Activated naive CD8-positive, alpha-beta T cell treated with anti-CD3 and anti-CD28 coated beads for 36 hours (primary cell): ENCODE results near the gene SPDYE18. TPM values are rescaled to one million over a fixed set of nuclear protein-coding genes. Genes with fewer than 3 reads are reported as not detected.
"Not testable (repeated sequence)": the region's sequence is repeated elsewhere in the genome, so short reads cannot be mapped to it uniquely, and the experiment has no call there.

Source experiments
- DNase-seq: peaks from one replicate; pipeline ENCODE4 v3.0.0; 2021
- H3K27ac Mint-ChIP-seq: one replicate; pipeline ENCODE4 v1.8.0; 2022; ENCODE audit warnings: mild to moderate bottlenecking, moderate library complexity, mixed read lengths
- H3K27me3 Mint-ChIP-seq: one replicate; pipeline ENCODE4 v1.8.0; 2022; ENCODE audit warnings: mild to moderate bottlenecking, mixed read lengths
- H3K36me3 Mint-ChIP-seq: one replicate; pipeline ENCODE4 v1.8.0; 2021; ENCODE audit warnings: mild to moderate bottlenecking, mixed read lengths
- H3K4me1 Mint-ChIP-seq: one replicate; pipeline ENCODE4 v1.8.0; 2021; ENCODE audit warnings: mixed read lengths
- H3K4me3 Mint-ChIP-seq: one replicate; pipeline ENCODE4 v1.8.0; 2022; ENCODE audit warnings: mild to moderate bottlenecking, moderate library complexity, mixed read lengths
- H3K9me3 Mint-ChIP-seq: one replicate; pipeline ENCODE4 v1.8.0; 2022; ENCODE audit warnings: mixed read lengths
- total RNA-seq, 2 experiments: library from RNA; stranded (reverse); gene quantifications; one replicate each; pipeline ENCODE4 v1.2.3, GENCODE V29; 2021

The SPDYE18 gene
- total RNA-seq = under 1 TPM in 1 of 2 experiments, not detected in 1; 0.24 TPM

GRCh38 chr7:77062557-77062956 lies at the start of gene SPDYE18:
TSS of gene SPDYE18 (minus strand) at chr7:77062558. CDS start at chr7:77060512, 2,046 bp downstream.
- not testable (repeated sequence) for H3K36me3 Mint-ChIP-seq, H3K9me3 Mint-ChIP-seq, H3K27ac Mint-ChIP-seq, H3K4me3 Mint-ChIP-seq, H3K27me3 Mint-ChIP-seq, DNase-seq, H3K4me1 Mint-ChIP-seq

GRCh38 chr7:77108362-77108761 lies 46.0 kb upstream of the SPDYE18 start:
- H3K27ac Mint-ChIP-seq, H3K4me3 Mint-ChIP-seq, H3K4me1 Mint-ChIP-seq, H3K9me3 Mint-ChIP-seq, H3K27me3 Mint-ChIP-seq, DNase-seq, H3K36me3 Mint-ChIP-seq: not testable (repeated sequence)

- not testable (repeated sequence) for H3K27ac Mint-ChIP-seq, H3K36me3 Mint-ChIP-seq, H3K9me3 Mint-ChIP-seq, DNase-seq, H3K27me3 Mint-ChIP-seq, H3K4me1 Mint-ChIP-seq, H3K4me3 Mint-ChIP-seq
These were observed 45.3 kb upstream of the SPDYE18 start for GRCh38 chr7:77107659-77108058.

GRCh38 chr7:77105904-77106303 lies 43.5 kb upstream of the SPDYE18 start:
- H3K27me3 Mint-ChIP-seq, H3K27ac Mint-ChIP-seq, DNase-seq, H3K9me3 Mint-ChIP-seq, H3K36me3 Mint-ChIP-seq, H3K4me3 Mint-ChIP-seq, H3K4me1 Mint-ChIP-seq: not testable (repeated sequence)

GRCh38 chr7:77102671-77103070 lies 40.3 kb upstream of the SPDYE18 start:
- H3K27me3 Mint-ChIP-seq, H3K27ac Mint-ChIP-seq, H3K4me3 Mint-ChIP-seq, H3K36me3 Mint-ChIP-seq, H3K9me3 Mint-ChIP-seq, DNase-seq, H3K4me1 Mint-ChIP-seq: not testable (repeated sequence)

GRCh38 chr7:77101187-77101586 lies 38.8 kb upstream of the SPDYE18 start:
- H3K4me1 Mint-ChIP-seq, H3K9me3 Mint-ChIP-seq, H3K27ac Mint-ChIP-seq, H3K27me3 Mint-ChIP-seq, H3K4me3 Mint-ChIP-seq, H3K36me3 Mint-ChIP-seq, DNase-seq: not testable (repeated sequence)

GRCh38 chr7:77100501-77100900 lies 38.1 kb upstream of the SPDYE18 start:
- H3K27ac Mint-ChIP-seq = not testable (repeated sequence)

GRCh38 chr7:77092301-77092700 lies 29.9 kb upstream of the SPDYE18 start:
- H3K27me3 Mint-ChIP-seq, H3K4me3 Mint-ChIP-seq, H3K27ac Mint-ChIP-seq, H3K9me3 Mint-ChIP-seq, H3K4me1 Mint-ChIP-seq, DNase-seq: not testable (repeated sequence)
- peaks cover 21% of the 10 kb centered on the region for H3K36me3 Mint-ChIP-seq

More at GRCh38 chr7:77100501-77100900, 38.1 kb upstream of the SPDYE18 start:
- not testable (repeated sequence) for H3K36me3 Mint-ChIP-seq, DNase-seq, H3K27me3 Mint-ChIP-seq, H3K4me3 Mint-ChIP-seq, H3K9me3 Mint-ChIP-seq, H3K4me1 Mint-ChIP-seq

GRCh38 chr7:77082192-77082591 lies 19.8 kb upstream of the SPDYE18 start:
- not testable (repeated sequence) for DNase-seq, H3K9me3 Mint-ChIP-seq, H3K27ac Mint-ChIP-seq, H3K4me1 Mint-ChIP-seq, H3K27me3 Mint-ChIP-seq, H3K4me3 Mint-ChIP-seq, H3K36me3 Mint-ChIP-seq

- not testable (repeated sequence) for H3K4me3 Mint-ChIP-seq, H3K4me1 Mint-ChIP-seq, H3K9me3 Mint-ChIP-seq, H3K27me3 Mint-ChIP-seq, H3K27ac Mint-ChIP-seq, H3K36me3 Mint-ChIP-seq, DNase-seq
These were observed 17.9 kb upstream of the SPDYE18 start for GRCh38 chr7:77080236-77080635.

GRCh38 chr7:77079624-77080023 lies 17.3 kb upstream of the SPDYE18 start:
- DNase-seq, H3K27me3 Mint-ChIP-seq, H3K4me1 Mint-ChIP-seq, H3K9me3 Mint-ChIP-seq, H3K4me3 Mint-ChIP-seq, H3K36me3 Mint-ChIP-seq, H3K27ac Mint-ChIP-seq: not testable (repeated sequence)

- H3K27me3 Mint-ChIP-seq, H3K27ac Mint-ChIP-seq, H3K9me3 Mint-ChIP-seq, DNase-seq, H3K4me1 Mint-ChIP-seq, H3K4me3 Mint-ChIP-seq: not testable (repeated sequence)
- peaks cover 14% of the 10 kb centered on the region for H3K36me3 Mint-ChIP-seq
These were observed 16.8 kb upstream of the SPDYE18 start for GRCh38 chr7:77079112-77079511.

GRCh38 chr7:77077060-77077459 lies 14.7 kb upstream of the SPDYE18 start:
- H3K4me1 Mint-ChIP-seq, H3K9me3 Mint-ChIP-seq, DNase-seq, H3K27me3 Mint-ChIP-seq, H3K27ac Mint-ChIP-seq, H3K4me3 Mint-ChIP-seq: not testable (repeated sequence)
- H3K36me3 Mint-ChIP-seq = peaks cover 16% of the 10 kb centered on the region

- not testable (repeated sequence) for DNase-seq, H3K4me3 Mint-ChIP-seq, H3K27me3 Mint-ChIP-seq, H3K4me1 Mint-ChIP-seq, H3K27ac Mint-ChIP-seq, H3K9me3 Mint-ChIP-seq
- peaks cover 28% of the 10 kb centered on the region for H3K36me3 Mint-ChIP-seq
These were observed 12.5 kb upstream of the SPDYE18 start for GRCh38 chr7:77074786-77075396.

- Mint-ChIP-seq H3K9me3 (peaks cover 10% of the 10 kb centered on the region), H3K36me3 (peaks cover 31% of the 10 kb centered on the region), H3K4me1 (peaks cover 13% of the 10 kb centered on the region)
- not testable (repeated sequence) for H3K27ac Mint-ChIP-seq, H3K4me3 Mint-ChIP-seq, DNase-seq, H3K27me3 Mint-ChIP-seq
These were observed 8.8 kb upstream of the SPDYE18 start for GRCh38 chr7:77071108-77071507.

GRCh38 chr7:77065869-77066268 lies 3.5 kb upstream of the SPDYE18 start:
- not testable (repeated sequence) for H3K9me3 Mint-ChIP-seq, H3K27ac Mint-ChIP-seq, H3K27me3 Mint-ChIP-seq, DNase-seq, H3K4me3 Mint-ChIP-seq
- peaks cover 16% of the 10 kb centered on the region for H3K36me3 Mint-ChIP-seq
- peaks cover 13% of the 10 kb centered on the region for H3K4me1 Mint-ChIP-seq

- H3K36me3 Mint-ChIP-seq, H3K27me3 Mint-ChIP-seq, DNase-seq, H3K9me3 Mint-ChIP-seq, H3K4me3 Mint-ChIP-seq, H3K27ac Mint-ChIP-seq: not testable (repeated sequence)
- peaks cover 10% of the 10 kb centered on the region for H3K4me1 Mint-ChIP-seq
These were observed 1.4 kb upstream of the SPDYE18 start for GRCh38 chr7:77063732-77064131.
